Measurements from ENCODE around the gene TUNAR.

DNA sequence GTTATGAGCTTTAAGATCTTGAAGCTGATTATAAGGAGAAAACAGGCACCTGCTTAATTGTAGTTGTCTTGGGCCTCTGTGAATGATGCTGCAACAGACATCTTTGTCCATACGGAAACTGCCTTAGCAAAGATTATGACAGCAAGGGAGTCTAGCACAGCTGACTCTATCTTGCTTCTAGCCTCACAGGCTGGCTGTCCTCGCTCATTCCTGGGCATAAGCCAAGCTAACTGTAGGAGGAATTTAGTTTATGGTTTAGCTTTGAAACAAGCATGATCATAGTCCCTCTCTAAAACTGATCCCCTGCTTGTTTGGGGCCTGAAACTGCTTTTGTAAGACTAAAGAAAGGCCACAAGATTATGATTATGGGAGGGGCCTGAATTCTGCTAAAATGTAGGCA, 88.3 kb downstream of the TUNAR start:
- TF ChIP-seq, protein P1, sequence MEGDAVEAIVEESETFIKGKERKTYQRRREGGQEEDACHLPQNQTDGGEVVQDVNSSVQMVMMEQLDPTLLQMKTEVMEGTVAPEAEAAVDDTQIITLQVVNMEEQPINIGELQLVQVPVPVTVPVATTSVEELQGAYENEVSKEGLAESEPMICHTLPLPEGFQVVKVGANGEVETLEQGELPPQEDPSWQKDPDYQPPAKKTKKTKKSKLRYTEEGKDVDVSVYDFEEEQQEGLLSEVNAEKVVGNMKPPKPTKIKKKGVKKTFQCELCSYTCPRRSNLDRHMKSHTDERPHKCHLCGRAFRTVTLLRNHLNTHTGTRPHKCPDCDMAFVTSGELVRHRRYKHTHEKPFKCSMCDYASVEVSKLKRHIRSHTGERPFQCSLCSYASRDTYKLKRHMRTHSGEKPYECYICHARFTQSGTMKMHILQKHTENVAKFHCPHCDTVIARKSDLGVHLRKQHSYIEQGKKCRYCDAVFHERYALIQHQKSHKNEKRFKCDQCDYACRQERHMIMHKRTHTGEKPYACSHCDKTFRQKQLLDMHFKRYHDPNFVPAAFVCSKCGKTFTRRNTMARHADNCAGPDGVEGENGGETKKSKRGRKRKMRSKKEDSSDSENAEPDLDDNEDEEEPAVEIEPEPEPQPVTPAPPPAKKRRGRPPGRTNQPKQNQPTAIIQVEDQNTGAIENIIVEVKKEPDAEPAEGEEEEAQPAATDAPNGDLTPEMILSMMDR (IDR thresholded peaks at IDR 0.05; ENCODE audit: borderline replicate concordance, extremely low read depth, low read length, poor library complexity, severe bottlenecking) = no peak
- TF ChIP-seq EZH2 (IDR thresholded peaks at IDR 0.05; ENCODE audit: borderline replicate concordance, low read depth, low read length, severe bottlenecking) = no peak
